HG02642 (cell line): ENCODE data around the gene LAMB3.
A peak's percentile ranks its signal among the peaks of the same experiment; 100 is the strongest.

Experiments used
- ATAC-seq: cut with Tn5 transposase; IDR thresholded peaks from one replicate; pipeline ENCODE4 v1.9.1; 2021; ENCODE audit warnings: mild to moderate bottlenecking; ENCODE audit not compliant: unreplicated experiment, poor library complexity

The LAMB3 gene

DNA sequence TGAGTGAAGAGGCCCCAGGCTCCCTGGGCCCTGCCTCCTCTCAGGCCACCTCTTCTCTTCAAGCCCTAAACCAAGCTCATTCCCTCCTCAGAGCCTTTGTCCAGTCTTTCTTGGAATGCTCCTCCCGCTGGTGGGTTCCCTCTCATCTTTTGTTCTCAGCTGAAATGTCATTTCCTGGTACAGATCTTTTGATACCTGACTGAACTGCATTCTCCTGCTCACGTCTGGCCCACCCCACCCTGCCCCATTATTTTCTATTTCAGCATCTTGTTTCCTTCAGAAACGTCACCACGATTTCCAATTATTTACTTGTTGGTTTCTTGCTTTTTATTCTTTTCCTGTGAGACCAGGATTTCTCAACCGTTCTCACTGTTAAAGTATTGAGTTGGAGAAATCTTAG, 16.4 kb downstream of the LAMB3 start:
- ATAC-seq: no peak

DNA sequence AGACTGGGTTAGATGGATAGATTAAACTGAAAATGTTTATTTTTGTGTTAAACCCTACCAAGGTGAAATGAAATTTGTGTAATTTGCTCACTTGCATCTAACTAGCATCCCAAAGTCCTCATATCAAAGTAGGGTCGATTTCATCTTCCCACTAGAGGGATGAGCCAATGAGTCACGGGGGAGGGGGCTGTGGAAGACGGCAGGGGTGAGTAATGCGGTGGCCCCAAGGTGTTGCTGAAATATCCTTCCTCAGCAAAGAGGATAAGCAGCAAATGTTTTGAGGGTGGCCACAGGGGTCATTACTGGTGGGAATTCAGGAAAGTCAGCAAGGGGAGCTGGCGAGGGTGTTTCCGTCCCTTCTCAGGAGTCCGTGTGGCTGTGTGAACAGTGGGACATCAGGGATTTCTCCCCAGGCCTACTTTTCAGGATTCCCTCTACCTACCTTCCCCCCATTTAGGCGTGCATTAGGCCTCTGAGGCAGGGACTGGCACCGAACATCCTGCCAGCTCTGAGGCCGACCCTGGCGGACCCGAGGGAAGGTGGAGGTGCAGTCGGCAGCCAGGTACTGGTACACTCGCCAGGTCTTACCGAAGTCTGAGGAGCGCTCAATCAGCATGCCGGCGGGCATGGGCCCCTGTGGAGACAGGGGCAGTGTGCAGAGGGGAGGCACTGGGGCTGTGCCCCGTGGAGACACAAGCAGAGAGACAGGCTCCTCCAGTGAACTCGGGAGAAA, 18.1 kb downstream of the LAMB3 start:
- no peak for ATAC-seq

DNA sequence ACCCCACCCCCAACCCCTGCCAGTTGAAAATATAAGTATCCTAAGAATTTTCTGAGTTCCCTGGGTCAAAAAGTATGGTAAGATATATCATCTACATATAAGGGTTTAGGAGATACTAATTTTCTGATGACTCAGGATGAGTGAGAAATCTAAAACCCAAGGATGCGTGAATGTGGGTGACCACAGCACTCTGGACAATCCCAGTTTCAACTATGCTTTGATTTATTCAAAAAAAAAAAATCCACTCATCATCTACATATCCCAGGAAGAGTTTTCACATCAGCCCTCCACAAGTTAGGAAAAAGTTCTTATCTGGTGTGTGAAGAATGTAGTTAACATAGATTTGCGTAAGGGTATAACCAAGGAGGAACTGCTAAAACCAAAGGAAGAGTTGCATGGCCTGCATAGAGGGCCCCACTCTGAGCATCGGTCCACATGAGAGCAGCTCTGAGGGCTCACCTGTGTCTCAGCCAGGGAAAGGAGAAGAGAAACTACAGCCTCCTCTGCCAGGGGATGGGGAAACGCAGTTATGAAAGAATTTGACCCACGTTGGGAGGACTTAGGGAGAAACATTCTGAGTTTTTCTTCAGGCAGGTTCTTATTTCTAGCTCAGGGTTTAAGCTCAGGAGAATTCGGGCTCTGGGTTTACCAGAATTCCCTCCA, 18.8 kb downstream of the LAMB3 start:
- no peak for ATAC-seq

DNA sequence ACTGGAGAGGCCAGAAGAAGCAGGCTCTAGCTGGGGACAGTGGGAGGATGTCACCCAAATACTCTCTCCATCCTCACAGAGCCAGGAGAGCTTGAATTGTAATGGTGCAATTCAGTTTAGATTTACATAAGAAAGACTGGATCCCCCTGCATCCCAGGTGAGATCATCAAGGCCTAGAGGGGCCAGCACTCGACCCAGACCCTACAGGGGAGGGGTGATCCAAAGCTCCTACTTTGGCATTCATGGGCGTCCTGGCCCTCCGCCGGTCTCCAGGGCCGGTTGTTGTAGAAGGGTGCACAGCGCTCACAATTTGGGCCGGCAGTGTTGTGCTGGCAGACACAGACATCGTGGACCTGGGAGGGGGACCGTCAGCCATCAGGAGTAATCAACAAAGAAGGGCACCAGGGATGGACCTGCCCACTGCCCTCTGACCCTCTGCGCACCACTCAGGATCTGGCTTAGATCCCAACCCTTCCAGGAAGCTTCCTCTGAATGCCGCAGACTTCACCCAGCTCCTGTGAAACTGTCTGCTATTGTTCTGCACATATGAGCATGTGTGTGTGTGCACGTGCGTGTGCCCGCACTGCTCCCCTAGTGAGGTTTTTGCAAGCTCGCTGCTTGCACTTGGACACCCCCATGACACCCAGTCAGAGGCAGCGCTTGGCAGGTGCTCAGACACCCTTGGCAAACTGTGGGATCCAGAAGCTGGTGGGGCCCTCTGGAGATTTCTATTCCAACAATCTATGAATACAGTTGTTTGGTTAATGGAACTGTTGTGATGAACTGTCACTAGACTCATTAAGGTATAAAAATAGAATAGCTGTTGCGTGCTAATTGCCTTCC, 21.6 kb downstream of the LAMB3 start:
- ATAC-seq: no peak

DNA sequence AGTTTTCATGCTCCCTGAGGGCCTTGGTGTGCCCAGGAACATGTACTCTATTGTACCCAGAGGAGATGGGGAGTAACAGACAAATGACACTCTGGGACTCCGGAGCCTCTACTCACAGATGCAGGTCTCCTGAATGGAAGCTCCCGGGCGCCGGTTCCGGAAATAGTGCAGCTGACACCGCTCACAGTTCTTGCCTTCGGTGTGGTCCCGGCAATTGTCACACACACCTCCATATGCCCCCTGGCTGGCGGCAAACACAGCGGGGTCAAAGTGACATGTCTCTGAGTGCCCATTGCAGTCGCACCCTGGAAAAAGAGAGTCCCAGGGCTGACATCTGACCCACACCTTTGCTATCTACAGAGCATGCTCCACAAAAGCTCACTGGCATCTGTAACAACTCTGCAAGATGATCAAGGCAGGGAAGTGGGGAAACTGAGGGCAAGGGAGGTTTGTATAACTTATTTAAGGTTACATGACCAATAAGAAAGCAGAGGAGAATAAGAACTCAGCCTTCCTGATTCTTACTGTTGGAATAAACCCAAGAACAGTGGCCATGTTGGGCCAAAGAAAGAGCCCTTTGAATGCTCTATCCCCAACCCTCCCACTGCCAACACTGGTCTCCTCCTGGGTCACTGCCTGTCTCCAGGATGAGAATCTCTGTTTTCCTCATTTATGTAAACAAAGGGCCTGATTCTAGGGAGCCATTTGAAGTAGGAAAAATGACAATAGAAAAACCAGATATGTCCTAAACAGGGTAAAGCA, 22.4 kb downstream of the LAMB3 start:
- ATAC-seq: no peak

DNA sequence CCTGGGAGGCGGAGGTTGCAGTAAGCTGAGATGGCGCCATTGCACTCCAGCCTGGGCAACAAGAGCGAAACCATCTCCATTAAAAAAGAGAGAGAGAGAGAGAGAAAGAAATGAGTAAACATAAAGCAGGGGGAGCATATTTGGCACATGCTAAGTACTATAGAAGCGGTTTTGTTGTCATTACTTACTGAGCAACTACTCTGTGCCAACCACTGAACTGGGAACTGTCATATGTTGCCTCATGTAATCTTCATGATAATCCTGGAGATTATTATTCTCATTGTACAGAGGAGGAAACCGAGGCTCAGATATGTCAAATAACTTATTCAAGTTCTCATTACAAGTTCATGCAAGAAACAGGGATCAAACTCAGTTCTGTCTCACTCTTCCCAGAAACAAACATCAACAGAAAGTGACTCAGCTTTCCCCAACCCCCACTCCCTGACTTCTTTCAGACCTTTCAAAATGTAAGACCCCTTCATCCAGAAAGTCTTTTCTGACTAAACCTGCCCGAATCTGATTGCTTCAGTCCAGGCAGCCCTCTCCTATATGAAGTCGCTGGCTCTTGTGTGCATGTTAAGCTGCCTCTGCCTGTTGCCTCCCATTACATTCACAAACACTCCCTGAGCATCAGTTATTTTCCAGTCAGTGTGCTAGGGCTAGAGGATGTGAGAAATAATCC, 23.5 kb downstream of the LAMB3 start:
- ATAC-seq: no peak

DNA sequence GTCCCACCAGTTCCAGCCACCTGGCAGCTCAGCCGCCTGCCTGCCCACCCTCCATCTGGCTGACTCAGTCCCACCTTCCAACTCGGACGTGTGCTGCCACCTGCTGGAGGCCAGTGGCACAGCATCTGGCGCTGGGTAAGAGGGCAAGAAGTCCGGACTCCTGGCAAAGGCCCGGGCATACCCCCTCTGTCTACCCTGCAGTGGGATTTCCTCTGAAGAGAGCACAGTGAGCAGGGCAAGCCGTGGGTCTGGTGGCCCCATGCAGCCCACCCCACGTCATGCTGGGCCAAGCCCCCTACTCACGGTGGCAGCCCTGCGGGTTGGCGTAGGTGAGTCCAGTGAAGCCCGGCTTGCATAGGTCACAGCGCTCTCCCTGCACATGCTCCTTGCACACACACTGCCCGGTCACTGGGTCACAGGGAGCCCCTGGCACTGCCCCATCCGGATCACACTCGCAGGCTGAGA, 24.5 kb downstream of the LAMB3 start:
- ATAC-seq: peak; percentile 83

DNA sequence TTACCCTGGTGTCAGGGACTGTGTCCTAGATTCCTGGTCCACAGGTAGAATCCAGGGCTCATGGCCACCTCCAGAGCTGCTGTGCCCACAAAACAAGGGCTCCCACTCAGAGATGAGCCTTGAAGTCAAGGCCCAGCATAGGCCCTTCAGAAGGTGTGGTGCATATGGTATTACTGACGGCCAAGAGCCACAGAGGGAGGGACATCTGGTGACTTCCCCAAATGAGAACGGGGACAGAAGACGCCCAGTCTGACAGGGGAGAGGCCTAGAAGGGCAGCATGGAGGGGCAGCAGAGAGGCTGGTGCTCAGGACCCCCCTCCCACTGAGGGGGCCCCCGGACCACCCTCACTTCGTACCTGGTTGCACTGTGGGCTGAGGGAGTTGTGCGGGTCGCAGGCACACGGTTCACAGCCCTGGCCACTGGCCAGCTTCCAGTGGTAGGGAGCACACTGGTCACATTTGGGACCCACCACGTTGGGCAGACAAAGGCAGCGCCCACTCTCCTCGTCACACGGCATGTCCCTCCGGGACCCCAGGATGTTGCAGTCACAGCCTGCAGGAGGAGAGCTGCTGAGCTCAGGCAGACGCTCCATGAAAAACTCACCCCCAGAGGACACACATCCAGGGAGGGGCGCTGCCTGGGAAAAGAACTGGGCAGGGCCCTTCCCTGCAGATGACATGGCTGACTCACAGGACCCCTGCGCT, 25.0 kb downstream of the LAMB3 start:
- ATAC-seq: peak; percentile 26

DNA sequence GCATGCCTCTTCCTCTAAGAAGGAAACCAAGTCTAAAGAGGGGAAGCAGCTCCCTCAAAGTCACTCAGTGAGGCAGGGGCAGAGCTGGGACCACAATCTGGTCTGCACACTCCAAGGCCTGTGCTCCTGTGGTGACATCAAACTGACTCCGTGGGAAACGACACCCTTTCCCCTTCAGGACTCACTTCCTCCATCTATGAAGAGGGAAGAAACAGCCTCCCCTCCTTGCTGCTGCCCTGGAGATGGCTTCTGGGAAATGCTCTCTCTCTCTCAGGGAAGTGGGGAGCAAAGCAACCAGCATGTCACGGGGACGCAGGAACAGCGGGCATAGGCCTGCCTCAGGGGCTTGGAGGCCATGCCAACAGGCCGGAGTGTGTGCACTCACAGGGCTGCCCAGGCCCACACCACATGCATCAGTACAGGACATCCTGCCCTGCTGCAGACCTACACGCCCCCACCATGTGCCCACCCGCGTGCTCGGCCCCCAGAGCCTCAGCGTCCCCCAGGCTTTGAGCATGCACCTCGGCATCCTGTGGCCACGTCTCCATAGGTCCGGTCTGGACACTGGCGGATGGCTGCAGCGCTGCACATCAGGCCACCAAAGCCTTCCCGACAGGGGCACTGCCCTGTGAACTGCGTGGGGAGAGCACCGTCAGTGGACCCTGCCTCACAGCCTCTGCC, 25.7 kb downstream of the LAMB3 start:
- ATAC-seq: no peak

DNA sequence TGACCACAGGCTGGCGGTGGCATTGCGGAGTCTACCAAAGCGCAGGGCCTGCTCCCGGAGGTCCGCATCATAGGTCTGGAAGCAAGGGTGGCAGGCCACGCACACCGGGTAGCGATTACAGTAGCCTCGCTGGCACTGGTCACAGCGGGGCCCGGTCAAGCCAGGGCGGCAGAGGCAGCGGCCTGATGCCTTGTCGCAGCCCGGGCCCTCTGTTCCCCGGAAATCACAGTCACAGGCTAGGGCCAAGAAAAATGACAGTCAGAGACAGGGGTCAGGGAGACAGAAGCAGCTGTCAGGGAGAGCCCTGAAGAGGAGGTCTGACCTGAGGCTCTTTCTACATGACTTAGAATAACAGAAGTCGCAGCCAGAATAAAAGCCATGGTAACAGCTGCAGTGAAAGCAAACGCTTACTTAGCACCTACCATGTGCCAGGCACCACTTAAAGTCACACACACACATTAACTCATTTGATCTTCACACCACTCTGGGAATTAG, 26.4 kb downstream of the LAMB3 start:
- no peak for ATAC-seq

DNA sequence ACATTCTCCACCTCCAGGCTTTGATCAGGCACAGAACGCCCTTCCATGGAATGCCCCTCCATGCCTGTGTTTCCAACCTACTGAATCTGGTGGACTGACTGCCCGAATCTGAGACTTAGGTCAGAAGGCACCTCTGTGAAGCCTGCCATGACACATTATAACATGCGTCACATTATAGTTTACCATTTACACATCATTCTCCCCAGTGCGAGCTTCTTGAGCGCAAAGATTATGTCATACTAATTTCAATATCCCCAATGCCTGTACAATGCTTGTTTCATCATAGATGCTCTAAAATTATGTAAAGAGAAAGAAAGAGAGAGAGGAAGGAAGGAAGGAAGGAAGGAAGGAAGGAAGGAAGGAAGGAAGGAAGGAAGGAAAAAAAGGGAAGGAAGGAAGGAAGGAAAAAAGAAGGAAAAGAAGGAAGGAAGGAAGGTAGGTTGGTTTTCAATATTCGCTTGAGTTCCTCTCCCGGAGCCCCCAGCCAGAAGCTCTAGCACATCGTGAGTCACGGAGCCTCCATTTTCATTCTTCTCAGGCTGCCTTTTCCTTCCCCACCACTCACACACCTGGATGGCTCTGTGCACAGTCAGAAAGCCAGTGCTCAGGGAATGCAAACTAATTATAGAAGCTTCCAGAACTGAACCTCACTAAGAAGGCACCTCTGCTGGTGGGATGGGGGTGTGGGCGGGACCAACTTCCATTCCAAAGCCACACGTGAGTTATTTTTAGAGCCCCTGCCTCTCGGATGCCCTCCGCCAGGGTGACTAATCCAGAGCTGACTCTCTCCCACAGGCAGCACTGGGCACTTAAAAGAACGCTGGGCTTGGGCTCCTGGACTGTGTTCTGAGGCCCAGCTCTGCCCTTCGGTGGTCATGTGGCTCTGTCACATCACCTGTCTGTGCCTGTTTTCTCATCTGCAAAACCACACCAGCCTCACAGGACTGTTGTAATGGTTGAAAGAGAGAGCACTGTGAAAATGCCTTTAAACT, 27.4 kb downstream of the LAMB3 start:
- ATAC-seq: no peak

DNA sequence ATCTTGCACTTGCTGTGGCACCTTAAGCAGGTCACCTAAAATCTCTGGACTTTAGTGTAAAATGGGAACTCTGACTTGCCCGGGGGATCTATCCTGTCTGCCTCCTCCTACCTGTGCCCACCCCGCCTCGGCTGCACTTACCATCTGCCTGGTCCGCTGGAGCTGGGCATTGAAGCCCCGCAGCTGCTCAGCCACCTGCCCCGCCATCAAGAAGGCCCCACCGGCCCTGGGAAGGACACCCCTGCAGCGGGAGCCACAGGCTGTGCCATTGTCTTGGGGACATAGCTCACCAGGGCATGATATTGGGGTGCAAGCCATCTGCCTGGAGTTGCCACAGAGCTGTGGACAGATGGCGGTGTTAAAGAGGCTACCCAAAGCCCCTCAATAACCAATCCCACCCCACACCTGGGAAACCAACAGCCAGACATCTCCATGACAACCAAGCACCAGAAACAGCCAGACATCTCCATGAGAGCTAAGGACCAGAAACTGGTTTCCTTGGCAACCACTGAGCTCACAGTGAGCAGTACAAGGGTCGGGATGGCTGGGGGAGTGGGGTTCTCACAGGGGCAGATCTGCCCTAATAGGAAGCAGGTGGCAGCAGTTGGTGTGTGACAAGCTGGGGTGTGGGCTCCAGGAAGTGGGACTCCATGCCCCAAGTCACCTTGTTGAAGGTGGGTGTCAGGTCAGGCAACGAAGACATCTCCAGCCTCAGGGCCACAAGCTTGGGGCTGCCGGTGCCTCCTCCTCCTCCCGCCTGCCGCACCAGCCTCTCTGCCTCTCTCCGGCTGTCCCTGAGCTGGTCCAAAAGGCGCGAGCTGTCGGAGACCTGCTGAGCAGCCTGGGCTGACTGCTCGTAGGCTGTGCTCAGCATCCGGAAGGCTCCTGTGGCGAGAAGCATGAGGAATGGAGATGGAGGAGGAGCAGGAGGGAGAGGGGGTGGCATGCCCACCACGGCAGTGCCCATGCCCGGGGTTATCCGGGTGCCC, 29.1 kb downstream of the LAMB3 start:
- ATAC-seq: no peak

DNA sequence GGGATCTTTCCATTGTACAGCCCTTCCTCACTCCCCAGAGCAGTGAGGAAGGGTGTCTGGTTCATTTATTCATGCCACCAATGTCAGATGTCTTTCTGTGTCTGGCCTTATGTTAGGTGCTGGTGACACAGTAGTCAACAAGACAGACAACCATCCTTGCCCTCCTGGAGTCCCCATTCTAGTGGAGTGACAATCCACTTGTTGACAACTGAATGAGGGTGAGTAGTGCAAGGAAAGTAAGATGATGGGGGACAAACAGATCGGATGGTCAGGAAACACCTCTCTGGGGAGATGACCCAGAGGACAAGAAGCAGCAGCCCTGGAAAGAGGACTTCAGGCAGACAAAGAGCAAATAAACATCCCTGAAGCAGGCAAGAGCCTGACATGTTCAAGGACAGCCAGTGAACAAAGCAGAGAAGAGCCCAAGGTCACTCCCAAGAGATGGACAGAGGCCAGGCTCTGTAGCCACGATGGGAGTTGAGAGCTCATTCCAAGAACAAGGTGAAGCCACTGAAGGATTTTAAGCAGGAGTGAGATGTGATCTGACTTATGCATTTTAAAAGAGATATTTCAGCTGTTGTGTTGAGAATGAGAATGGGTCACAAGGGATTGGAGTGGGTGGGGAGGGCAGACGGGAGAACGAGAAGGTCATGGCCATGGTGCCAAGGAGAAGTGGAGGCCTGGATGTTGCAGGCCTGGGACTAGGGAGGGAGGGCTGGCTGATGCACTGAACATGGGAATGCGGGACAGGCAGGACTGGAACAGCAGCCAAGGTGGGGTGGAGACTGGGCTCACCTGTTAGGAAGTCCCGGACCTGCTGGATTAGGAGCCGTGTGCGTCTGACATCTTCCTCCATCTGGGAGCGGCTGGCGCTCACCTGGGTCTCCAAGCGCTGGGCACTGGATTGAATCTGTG, 30.2 kb downstream of the LAMB3 start:
- no peak for ATAC-seq

DNA sequence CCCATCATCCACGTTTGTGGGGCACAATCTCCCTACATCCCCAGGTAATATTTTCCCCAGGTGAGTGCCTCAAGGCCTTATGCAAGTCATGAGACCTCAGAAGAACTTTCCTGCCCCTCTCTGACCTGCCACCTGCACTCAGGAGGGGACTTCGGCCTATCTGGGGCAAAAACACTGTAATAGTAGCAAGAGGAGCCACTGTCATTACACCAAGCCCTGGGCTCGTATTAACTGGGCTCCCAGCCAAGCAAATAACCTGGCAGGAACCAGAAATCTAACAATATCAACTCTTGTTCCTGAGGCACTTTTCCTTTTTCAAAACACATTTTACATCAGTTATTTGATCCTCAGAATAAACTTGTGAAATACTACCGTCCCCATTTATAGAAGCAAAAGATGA, 30.9 kb downstream of the LAMB3 start:
- no peak for ATAC-seq

DNA sequence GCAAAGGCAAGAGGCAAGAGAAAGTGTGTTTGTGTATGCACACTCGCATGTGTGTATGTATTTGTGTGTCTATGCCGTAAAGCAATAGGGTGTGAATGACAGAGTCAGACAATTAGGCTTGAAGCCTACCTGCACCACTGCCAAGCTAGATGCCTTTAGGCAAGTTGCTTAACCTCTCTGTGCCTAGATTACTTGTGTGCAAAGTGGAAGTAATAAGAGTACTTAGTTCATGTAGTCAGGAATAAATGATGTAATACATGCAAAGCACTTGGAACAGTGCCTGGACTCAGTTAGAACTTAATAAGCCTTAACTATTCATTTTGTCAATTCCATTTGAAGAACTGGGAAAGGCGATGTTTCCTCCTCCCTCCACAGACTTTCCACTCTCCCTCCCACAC, 31.7 kb downstream of the LAMB3 start:
- ATAC-seq: no peak
